ENCODE data around the gene HLA-DOA. TPM values are rescaled to one million over a fixed set of nuclear protein-coding genes. Genes with fewer than 3 reads are reported as not detected.

HLA-DOA gene
- 11.0 TPM for total RNA-seq

DNA sequence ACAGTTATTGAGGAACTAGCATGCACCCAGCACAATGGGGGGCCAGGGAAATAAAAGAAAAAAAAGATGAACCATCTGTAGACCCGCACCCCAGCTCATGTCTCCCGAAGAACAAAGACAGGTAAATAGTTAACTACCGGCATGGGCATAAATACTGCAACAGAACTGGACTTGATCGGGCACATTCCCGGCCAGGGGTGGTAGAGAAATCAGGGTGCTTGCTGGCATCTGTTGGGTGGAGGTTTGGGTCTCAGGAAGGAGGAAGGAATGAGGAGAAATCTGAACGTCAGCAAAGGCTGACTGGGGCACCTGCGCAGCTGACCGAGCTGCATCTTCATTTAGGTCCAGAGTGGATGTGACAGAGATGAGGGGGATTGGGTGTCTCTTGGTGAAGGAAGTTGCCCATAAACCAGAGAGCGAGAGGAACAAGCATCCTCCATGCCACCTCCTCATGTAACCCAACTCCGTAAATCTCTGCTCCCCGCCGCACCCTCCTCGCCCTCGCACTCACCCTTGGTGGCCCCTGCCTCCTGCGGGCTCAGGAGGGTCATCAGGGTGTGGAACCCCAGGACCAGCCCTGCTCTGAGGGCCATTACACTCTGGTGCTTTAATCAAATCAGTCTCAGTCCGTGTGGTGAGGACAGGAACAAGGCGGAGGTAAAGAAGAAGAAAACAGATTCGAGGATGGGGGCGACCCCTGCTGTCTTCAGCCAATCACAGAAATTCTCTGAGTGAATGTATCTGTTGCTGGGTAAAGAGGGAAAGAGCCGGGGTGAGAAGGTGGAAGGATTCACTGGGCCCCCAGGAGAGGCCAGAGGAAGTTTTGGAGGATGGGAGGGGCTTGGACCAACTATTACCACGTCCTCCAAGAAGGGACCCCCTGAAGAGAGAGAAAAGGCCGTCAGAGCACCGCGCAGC is at the start of gene HLA-DOA:
Gene HLA-DOA, minus strand, starts transcription at position 648 of the 918 bp plus-strand sequence.

GRCh38 chr6:32968093-32968866 is 41.1 kb downstream of the HLA-DOA start, which contains the start of gene BRD2:
Gene BRD2 (plus strand): TSS chr6:32968594. CDS start chr6:32972899, 4,305 bp downstream.

Other genes with a start within 250 kb of the HLA-DOA start
- not detected for gene HLA-DQB2, start 246.1 kb downstream of the HLA-DOA start, total RNA-seq
- gene HLA-DOB, start 192.6 kb downstream of the HLA-DOA start, total RNA-seq: 0.88 TPM
- gene TAP2, start 170.9 kb downstream of the HLA-DOA start, total RNA-seq: 36.3 TPM
- gene PSMB8, start 165.5 kb downstream of the HLA-DOA start, total RNA-seq: 23.8 TPM
- 22.2 TPM for gene TAP1, start 155.9 kb downstream of the HLA-DOA start, total RNA-seq
- 11.2 TPM for gene PSMB9, start 155.4 kb downstream of the HLA-DOA start, total RNA-seq
- gene HLA-DMB, start 68.6 kb downstream of the HLA-DOA start, total RNA-seq: 60.2 TPM
- gene HLA-DMA, start 56.5 kb downstream of the HLA-DOA start, total RNA-seq: 19.7 TPM
- gene BRD2, start 41.0 kb downstream of the HLA-DOA start, total RNA-seq: 122 TPM
- 36.2 TPM for gene HLA-DPA1, start 64.1 kb upstream of the HLA-DOA start, total RNA-seq
- gene HLA-DPB1, start 66.4 kb upstream of the HLA-DOA start, total RNA-seq: 26.6 TPM
- 6.9 TPM for gene COL11A2, start 182.9 kb upstream of the HLA-DOA start, total RNA-seq
- 33.6 TPM for gene RXRB, start 191.1 kb upstream of the HLA-DOA start, total RNA-seq
- 60.0 TPM for gene SLC39A7, start 191.3 kb upstream of the HLA-DOA start, total RNA-seq
- gene HSD17B8, start 195.1 kb upstream of the HLA-DOA start, total RNA-seq: 21.0 TPM
- gene RING1, start 198.9 kb upstream of the HLA-DOA start, total RNA-seq: 39.8 TPM